Glomerular endothelial cell (primary cell): ENCODE results near the gene NME7. TPM values are rescaled to one million over a fixed set of nuclear protein-coding genes. Genes with fewer than 3 reads are reported as not detected.
"Not testable (repeated sequence)": the region's sequence is repeated elsewhere in the genome, so short reads cannot be mapped to it uniquely, and the experiment has no call there.

Experiments used
- DNase-seq: peaks from one replicate; pipeline ENCODE4 v3.0.0-alpha.2; 2011; ENCODE audit warnings: low read depth, low spot score; ENCODE audit errors: extremely low read depth
- total RNA-seq: library from RNA; depleted of rRNA; stranded (reverse); fragments of >200 nt; gene quantifications from 2 replicates; pipeline ENCODE4 v1.2.3, GENCODE V29; 2015

Gene NME7
- total RNA-seq: 12.4 and 32.6 TPM in 2 replicates

DNA sequence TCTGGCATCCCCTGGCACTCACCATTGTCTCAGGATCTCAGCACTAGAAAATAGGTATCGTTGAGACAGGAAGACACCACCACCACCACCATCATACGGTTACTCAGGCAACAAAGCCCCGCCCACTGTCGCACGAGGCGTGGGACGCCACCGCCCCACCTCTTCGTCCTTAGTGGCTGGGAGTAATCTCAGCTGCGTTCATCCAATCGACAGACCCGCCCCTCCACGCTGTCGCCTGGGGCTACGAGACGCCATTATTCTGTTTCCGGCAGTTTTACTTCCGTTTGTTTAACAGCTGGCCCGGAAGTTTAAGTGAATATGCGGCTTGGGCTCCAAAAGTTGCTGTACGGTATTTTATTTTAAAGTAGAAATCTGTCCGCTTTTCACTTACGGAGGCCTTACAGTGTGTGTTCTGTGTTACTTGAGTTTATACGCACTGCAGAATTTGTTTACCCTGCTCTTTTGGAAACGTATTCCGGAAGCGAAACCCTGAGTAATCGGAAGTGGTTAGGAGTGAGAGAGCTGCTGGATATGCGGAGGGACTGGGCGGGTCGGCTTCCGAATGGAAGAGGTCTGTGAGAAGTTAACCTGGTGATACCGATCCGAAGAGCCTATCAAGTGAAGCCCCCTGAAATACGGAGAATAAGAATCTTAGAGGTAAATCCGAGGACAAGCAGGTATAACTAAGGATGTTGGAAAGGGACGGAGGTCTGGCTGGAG, at the start of gene NME7, which contains the start of gene BLZF1:
Gene NME7, minus strand, starts transcription at position 112 of the 720 bp plus-strand sequence. Its CDS starts 87 bp downstream, at position 25.
Gene BLZF1, plus strand, starts transcription at position 510 of the 720 bp plus-strand sequence. CDS start 1,328 bp downstream, outside the sequence.
- peak; percentile 87 for DNase-seq

- DNase-seq: no peak
Observed at GRCh38 chr1:169414952-169415351, 47.4 kb upstream of the NME7 start.

GRCh38 chr1:169408340-169408739, 40.7 kb upstream of the NME7 start:
- not testable (repeated sequence) for DNase-seq

GRCh38 chr1:169402578-169402977, 35.0 kb upstream of the NME7 start:
- DNase-seq: not testable (repeated sequence)

DNA sequence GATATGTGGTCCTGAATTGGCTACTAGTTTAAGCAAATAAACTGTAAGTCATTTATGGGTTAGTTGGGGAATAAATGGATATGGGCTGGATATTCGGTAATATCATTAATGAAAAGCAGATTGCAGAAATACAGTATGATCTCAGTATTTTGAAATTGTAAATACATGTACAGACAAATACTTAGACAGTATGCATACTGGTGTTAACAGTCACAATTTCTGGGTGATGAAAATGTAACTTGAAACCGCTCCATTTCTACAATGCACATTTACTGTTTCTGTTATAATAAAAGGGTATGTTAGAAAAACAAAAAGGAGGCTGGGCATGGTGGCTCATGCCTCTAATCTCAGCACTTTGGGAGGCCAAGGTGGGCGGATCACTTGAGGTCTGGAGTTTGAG, 28.4 kb upstream of the NME7 start:
- no peak for DNase-seq

DNA sequence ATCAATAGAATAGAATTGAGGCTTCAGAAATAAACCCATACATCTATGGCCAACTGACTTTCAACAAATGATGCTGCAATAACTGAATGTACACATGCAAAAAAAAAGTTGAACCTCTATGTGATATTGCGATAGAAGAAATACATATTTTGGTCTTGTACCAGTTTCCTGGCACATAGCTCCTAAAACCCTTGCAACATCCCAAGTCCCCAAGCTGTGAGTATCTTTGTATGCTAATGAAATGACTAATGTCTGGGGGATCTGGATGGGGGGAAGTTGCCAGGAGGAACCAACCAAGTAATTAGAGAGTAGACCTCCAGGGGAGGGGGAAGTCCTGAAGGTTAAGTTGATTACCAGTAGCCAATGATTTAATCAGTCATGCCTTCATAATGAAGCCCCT, 24.8 kb upstream of the NME7 start:
- DNase-seq: no peak

DNA sequence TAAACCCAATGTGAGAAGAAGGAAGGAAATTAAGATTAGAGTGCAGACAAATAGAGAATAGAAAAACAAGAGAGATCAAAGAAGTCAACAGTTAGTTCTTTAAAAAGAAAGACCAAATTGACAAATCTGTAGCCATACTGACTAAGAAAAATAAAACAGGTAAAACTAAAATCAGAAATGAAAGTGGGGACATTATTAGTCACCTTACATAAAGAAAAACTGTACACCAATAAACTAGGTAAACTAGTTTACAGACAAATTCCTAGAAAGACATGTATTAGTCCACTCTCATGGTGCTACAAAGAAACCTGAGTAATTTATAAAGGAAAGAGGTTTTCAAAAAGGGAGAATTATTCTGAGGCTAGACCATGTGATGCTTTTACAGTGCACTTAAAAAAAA, 22.7 kb upstream of the NME7 start:
- no peak for DNase-seq

GRCh38 chr1:169387399-169387798, 19.8 kb upstream of the NME7 start:
- no peak for DNase-seq

DNA sequence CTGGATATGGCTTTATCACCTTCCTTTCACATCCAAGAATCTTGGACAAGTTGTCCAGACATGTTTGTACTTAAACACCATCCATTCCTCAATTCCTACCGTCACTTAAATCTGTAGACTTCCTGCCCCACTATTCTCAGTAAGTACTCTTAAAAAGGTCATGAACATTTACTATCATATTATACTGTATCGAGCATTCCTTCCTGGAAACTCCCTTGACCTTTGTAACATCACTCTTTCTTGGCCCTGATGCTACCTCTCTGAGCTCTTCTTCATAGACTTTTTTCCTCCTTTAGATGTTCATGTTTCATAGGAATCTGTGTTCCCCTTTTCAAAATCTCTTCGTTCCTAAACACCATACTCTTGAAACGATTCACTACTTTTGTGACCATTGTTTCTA, 15.9 kb upstream of the NME7 start:
- DNase-seq: no peak

DNA sequence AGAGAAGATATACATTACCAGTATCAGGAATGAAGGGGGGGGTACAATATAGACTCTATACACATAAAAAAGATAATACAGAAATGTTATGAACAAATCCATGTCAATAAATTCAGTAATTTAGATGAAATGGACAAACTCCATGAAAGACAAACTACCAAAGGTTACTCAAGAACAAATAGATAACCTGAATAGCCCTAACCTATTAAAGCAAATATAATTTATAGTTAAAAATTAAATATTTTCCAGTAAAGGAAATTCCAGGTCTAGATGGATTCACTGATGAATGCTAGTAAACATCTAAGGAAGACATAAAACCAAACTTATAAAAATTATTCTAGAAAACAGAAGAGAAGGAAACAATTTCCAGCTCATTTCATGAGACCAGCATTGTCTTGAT, 13.6 kb upstream of the NME7 start:
- no peak for DNase-seq

- DNase-seq: no peak
Observed at GRCh38 chr1:169371404-169371803, 3.8 kb upstream of the NME7 start.

DNA sequence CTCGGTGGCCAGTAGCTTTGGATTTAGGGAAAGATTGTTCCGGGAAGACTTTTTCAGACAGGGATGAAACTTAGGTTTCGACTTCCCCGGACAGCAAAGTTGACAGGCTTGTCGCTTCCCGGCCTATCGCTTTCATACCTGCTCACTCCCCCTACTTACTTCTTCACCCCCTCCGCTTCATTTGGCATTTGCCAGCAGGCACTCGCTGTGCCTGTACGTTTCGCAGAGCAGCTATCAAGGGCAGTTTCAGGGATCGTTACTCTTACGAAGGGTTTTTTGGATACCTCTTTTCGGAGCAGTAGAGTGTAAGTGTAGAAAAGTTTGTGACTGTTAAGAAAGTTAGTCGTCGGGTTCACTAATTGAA, 791 bp upstream of the NME7 start:
- peak; percentile 14 for DNase-seq

GRCh38 chr1:169367096-169367685, 406 bp downstream of the NME7 start:
- DNase-seq: no peak

DNA sequence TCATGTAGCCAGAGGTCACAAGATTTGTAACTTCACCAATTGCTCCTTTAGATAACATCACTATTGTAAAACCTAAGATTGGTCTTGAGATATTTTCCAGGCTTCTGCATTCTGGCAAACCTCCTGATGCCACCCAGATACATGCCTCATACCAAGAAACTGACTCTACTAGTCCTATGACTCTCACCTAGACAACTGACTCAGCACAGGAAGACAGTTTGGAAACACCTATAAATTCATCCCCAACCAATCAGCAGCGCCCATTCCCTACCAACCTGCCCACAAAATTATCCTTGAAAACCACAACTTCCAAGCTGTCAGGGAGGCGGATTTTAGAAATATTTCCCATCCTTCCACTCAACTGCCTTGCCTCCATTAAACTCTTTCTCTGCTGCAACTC, 2.6 kb downstream of the NME7 start:
- no peak for DNase-seq

DNA sequence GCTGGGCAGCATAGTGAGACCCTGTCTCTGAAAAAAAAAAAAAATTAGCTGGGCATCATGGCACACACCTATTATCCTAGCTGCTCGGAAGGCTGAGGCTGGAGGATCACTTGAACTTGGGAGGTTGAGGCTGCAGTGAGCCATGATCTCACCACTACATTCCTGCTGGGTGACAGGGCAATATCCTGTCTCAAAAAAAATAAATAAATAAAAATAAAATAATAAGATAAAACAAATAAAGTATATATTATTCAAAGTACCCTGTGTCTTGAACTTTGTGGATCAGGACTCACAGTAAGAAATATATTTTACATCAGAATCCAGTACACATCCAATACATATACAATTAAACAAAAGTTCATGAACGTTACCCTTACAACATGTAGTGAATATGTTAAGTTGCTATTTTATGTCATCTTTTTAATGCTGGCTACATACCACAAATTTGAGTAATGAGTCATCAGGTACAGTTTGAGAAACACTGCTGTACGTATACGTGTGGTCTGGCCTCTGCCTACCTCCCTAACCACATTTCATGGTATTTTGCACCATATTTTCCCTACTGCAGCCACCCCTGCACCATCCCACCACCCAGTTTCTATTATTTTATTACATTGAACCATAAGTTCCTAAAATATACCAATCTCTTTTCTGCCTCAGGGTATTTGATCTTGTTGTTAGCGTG, 4.4 kb downstream of the NME7 start:
- peak; percentile 42 for DNase-seq

- DNase-seq: no peak
Observed at GRCh38 chr1:169361281-169361680, 6.3 kb downstream of the NME7 start.

DNA sequence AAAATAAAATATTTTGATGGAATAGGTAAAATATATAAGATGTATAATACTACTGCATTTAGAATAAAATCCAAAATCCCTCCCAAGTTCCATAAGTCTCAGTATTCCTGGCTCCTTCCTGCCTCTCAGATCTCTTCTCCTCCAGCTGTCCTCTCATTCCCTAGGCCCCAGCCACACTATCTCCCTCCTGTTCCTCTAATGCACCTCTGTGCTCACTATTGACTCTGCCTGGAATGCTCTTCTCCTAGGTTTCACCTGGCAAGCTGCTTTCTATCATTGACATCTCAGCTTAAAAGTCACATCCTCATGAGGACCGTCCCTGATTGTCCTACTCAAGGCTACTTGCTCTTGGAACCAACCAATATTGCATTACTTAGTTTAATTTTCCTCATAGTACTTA, 7.2 kb downstream of the NME7 start:
- no peak for DNase-seq

- no peak for DNase-seq
Observed at GRCh38 chr1:169348383-169349036, 19.1 kb downstream of the NME7 start.

DNA sequence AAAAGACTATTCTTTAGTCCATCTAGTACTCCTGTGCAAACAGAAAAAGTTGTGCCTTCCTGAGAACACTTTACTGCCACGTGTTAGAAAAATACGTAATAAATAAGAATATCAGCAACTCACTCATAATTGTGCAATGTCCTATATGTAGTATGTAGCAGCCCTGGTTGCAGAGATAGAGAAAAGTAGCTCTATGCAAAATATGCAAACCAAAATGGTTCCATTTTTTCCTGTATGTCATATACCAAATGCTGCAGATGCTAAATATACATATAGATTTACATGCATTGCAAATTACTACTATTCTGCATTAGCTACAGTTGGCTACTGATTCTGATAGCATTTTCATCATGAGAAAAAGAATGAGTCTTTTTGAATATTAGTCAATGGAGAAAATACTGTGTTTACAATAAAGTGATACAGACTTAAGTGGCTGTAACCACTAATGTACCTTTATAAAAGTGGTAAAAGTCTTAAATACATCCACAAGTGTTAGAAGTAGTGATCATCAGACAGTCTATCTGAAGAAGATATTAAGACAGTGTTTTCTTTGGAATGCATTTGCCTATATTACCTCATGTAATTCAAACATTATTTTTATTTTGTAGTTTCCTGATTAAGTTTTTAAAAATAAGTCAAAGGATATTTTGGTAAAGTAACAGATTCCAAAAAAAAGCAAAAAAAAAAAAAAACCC, 19.8 kb downstream of the NME7 start:
- DNase-seq: no peak

DNA sequence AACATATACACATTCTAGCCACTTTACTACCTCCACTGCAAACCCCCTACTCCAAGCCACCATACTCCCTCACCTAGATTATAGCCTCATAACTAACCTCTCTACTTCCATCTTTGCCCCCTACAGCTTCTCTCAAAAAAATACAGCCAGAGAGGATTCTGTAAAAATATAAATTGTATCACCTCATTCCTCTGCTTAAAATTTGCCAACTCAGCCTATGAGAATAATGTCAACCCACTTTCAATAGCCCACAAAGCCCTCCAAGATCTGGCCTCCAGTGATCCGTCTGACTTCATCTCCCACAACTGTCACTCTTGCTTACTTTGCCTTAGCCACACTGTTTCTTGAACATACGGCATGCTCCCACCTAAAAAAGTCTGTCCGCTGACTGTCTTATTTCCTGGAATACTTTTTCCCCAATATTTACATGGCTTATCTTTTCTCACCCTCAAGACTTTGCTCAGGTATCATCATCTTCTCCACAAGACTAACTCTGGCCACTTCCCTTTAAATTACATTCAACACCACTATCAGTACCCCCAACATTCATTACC, 21.5 kb downstream of the NME7 start:
- DNase-seq: no peak

DNA sequence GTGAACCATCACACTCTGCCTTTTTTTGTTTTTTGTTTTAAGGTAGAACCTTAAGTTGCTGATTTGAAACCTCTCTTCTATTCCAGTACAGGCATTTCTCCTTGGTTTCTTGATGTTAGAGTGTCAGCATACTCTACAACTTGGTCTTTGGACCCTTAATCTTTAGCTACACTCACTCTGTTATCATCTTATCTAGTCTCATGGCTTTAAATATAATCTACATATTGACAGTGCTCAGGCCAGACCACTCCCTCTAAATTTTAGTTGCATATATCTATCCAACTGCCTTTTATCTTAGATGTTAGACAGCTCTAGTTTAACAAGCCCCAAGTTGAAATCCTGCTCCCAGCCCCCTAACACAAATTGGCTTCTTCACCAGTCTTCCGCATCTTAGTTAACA, 22.1 kb downstream of the NME7 start:
- no peak for DNase-seq
